ENCODE measurements around the gene RCCD1. TPM values are rescaled to one million over a fixed set of nuclear protein-coding genes. Genes with fewer than 3 reads are reported as not detected.

The RCCD1 gene
- total RNA-seq, 3 donors from 2014 or later, result 18.5 to 21.5 (median 20.7) TPM

DNA sequence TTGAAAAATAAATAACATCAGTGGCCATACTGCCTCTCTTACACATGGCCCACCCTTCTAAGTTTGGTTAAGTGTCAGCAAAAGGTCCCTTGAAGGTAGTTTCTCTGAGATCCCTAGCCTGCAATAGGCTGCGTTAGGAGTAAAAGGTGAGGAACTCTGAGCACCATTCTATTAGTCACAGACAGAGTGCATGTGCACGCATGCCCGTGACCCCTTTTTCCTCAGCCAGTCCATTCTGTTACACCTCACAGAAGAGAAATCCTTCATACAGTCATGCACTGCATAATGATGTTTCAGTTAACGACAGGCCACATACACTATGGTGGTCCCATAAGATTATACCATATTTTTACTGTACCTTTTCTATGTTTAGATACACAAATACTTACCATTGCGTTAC lies 12.5 kb downstream of the RCCD1 start:
- Histone ChIP-seq H3K36me3 (ENCODE audit: low read depth) (no peaks in the 10 kb centered on the region), H3K9me3 (no peaks in the 10 kb centered on the region), H3K4me3 (no peak overlapping the region), H3K4me1 (ENCODE audit: low read depth) (no peaks in the 10 kb centered on the region)
- TF ChIP-seq, protein P1, sequence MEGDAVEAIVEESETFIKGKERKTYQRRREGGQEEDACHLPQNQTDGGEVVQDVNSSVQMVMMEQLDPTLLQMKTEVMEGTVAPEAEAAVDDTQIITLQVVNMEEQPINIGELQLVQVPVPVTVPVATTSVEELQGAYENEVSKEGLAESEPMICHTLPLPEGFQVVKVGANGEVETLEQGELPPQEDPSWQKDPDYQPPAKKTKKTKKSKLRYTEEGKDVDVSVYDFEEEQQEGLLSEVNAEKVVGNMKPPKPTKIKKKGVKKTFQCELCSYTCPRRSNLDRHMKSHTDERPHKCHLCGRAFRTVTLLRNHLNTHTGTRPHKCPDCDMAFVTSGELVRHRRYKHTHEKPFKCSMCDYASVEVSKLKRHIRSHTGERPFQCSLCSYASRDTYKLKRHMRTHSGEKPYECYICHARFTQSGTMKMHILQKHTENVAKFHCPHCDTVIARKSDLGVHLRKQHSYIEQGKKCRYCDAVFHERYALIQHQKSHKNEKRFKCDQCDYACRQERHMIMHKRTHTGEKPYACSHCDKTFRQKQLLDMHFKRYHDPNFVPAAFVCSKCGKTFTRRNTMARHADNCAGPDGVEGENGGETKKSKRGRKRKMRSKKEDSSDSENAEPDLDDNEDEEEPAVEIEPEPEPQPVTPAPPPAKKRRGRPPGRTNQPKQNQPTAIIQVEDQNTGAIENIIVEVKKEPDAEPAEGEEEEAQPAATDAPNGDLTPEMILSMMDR (IDR thresholded peaks at IDR 0.05), result no peak
- intact Hi-C loops (cut with DNase I, micrococcal nuclease), result no loop called here
- DNase-seq, result no peak
- no peak for ATAC-seq

DNA sequence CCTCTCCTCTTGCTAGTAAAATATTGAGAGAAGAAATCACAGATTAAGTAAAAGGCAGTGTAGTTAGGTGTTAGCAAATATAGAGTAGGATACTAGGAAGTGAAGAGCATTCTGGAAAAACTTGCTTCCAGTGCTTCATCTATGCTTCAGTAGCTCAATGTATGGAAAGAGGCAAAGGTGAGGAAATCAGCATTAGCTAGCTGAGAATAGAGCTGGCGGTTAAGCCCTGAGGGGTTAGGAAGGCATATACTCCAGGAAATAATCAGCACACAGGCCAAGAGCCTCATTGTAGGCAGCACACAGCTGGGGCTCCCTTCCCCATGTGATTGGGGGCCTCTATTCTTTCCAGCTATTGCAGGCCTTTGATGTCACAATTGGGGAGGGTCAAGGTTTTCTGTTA lies 13.8 kb downstream of the RCCD1 start:
- ATAC-seq (no peak), DNase-seq (no peak)
- Histone ChIP-seq H3K36me3 (ENCODE audit: low read depth) (no peaks in the 10 kb centered on the region), H3K9me3 (no peaks in the 10 kb centered on the region), H3K4me1 (ENCODE audit: low read depth) (no peaks in the 10 kb centered on the region), H3K4me3 (no peak overlapping the region)
- TF ChIP-seq, protein P1 (IDR thresholded peaks at IDR 0.05), result no peak
- intact Hi-C loops (cut with DNase I, micrococcal nuclease), result no loop called here

DNA sequence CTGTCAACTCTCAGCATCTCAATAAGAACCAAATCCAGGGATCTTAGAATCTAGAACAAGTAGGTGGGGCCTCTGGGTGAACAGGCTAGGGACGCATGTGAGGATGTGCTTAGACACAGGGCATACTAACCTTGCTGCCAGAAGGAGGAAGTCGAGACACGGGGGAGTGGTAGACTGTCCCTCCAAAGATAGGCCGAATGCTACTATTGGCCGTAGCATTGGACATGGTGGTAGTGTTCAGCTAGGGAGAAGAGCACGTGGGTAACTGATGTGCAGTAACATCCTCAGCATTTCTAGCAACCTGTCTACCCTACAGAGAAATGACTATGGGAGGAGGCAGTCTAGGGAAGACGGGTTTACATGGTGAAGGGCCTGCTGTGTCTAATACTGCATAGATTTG lies 15.6 kb downstream of the RCCD1 start:
- Histone ChIP-seq H3K4me3 (no peak overlapping the region), H3K4me1 (ENCODE audit: low read depth) (no peaks in the 10 kb centered on the region), H3K9me3 (no peaks in the 10 kb centered on the region), H3K36me3 (ENCODE audit: low read depth) (no peaks in the 10 kb centered on the region)
- ATAC-seq (no peak), DNase-seq (no peak)
- TF ChIP-seq, protein P1 (IDR thresholded peaks at IDR 0.05), result no peak
- intact Hi-C loops (cut with DNase I, micrococcal nuclease), result no loop called here

DNA sequence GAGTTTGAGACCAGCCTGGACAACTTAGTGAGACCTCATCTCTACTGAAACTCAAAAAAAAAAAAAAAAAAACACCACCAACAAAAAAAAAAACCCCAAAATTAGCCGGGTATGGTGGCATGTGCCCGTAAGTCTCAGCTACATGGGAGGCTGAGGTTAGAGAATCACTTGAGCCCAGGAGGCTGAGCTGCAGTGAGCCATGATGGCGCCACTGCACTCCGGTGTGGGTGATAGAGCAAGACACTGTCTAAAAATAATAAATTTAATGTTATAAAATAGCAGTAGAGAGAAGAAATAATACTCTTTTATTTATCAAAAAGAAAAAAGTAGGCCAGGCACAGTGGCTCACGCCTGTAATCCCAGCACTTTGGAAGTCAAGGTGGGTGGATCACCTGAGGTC lies 17.4 kb downstream of the RCCD1 start:
- intact Hi-C loops (cut with DNase I, micrococcal nuclease), result no loop called here
- ATAC-seq, result no peak
- TF ChIP-seq, protein P1 (IDR thresholded peaks at IDR 0.05), result no peak
- no peaks in the 10 kb centered on the region for H3K9me3 ChIP-seq
- no peaks in the 10 kb centered on the region for H3K36me3 ChIP-seq (ENCODE audit: low read depth)
- H3K4me3 ChIP-seq, result no peak overlapping the region
- no peaks in the 10 kb centered on the region for H3K4me1 ChIP-seq (ENCODE audit: low read depth)
- DNase-seq, result no peak

DNA sequence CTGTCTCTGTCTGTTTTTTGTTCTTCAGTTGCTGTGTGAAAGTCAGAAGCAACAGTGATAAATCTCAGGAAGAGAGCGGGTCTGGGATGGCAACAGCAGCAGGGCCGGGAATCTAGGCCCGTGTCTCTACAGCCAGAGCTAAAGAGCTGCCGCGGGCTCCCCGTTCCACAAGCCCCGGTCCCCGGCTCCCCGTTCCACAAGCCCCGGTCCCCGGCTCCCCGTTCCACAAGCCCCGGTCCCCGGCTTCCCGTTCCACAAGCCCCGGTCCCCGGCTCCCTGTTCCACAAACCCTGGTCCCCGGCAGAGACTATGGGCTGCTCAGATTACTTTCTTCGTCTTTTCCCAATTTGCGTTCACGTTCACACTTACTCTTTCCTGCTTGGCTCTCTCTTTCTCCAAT lies 19.5 kb downstream of the RCCD1 start:
- TF ChIP-seq, protein P1 (IDR thresholded peaks at IDR 0.05), result no peak
- no peaks in the 10 kb centered on the region for H3K36me3 ChIP-seq (ENCODE audit: low read depth)
- H3K4me1 ChIP-seq (ENCODE audit: low read depth), result no peaks in the 10 kb centered on the region
- H3K4me3 ChIP-seq, result no peak overlapping the region
- intact Hi-C loops (cut with DNase I, micrococcal nuclease), result no loop called here
- DNase-seq, result no peak
- ATAC-seq, result no peak
- no peaks in the 10 kb centered on the region for H3K9me3 ChIP-seq

DNA sequence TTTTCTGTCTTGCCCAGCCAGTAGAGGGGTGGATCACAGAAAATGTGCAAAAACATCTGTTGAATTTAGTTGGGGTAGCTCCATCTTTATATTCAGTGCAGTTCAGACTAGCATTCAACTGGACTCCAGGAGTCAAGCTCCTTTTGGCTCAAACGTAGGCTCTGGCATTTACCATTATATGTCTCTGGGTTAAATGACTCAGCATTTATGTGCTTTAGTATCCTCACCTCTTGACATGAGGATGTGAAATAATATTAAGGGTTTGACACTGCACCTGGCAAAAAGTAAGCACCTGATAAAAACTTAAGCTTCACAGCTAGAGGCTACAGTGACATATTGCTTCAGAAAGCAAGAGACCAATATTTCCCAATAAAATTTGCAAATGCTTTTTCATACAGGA lies 24.9 kb downstream of the RCCD1 start:
- DNase-seq (no peak), ATAC-seq (no peak)
- no peak overlapping the region for H3K4me3 ChIP-seq
- H3K9me3 ChIP-seq, result no peaks in the 10 kb centered on the region
- H3K4me1 ChIP-seq (ENCODE audit: low read depth), result no peaks in the 10 kb centered on the region
- intact Hi-C loops (cut with DNase I, micrococcal nuclease), result no loop called here
- TF ChIP-seq, protein P1 (IDR thresholded peaks at IDR 0.05), result no peak
- no peaks in the 10 kb centered on the region for H3K36me3 ChIP-seq (ENCODE audit: low read depth)
